Mesothelial cell of epicardium (in vitro differentiated cells): Measurements from ENCODE around the gene ARPC5. TPM values are rescaled to one million over a fixed set of nuclear protein-coding genes. Genes with fewer than 3 reads are reported as not detected.
A peak's percentile ranks its signal among the peaks of the same experiment; 100 is the strongest.

Experiments
- DNase-seq, 2 experiments: peaks; one replicate each; pipeline ENCODE4 v3.0.0; 2021; ENCODE audit warnings: low spot score in 2 of 2; ENCODE audit not compliant: unreplicated experiment in 2 of 2
- H3K27ac Mint-ChIP-seq: 2 replicates; pipeline ENCODE4 v1.8.0; 2021; ENCODE audit warnings: mixed read lengths
- H3K27me3 Mint-ChIP-seq: 2 replicates; pipeline ENCODE4 v1.8.0; 2021; ENCODE audit warnings: low read depth, mixed read lengths
- H3K36me3 Mint-ChIP-seq: 2 replicates; pipeline ENCODE4 v1.8.0; 2021; ENCODE audit warnings: mixed read lengths
- H3K4me1 Mint-ChIP-seq: 2 replicates; pipeline ENCODE4 v1.8.0; 2021; ENCODE audit warnings: mixed read lengths
- H3K4me3 Mint-ChIP-seq: 2 replicates; pipeline ENCODE4 v1.8.0; 2021; ENCODE audit warnings: mild to moderate bottlenecking, moderate library complexity, mixed read lengths
- H3K9me3 Mint-ChIP-seq: 2 replicates; pipeline ENCODE4 v1.8.0; 2021; ENCODE audit warnings: mixed read lengths
- total RNA-seq: library from RNA; stranded (reverse); gene quantifications from 3 replicates; pipeline ENCODE4 v1.2.1, GENCODE V29; 2021
- TF ChIP-seq, protein P1 (sequence below): fragments of 200-600 bp; sonication (generic); IDR thresholded peaks from one replicate; pipeline ENCODE4 v1.5.0; 2021; ENCODE audit warnings: antibody characterized with exemption; ENCODE audit not compliant: unreplicated experiment

ARPC5 gene
- total RNA-seq, 1 donor from 2014 or later: 73.9 TPM

DNA sequence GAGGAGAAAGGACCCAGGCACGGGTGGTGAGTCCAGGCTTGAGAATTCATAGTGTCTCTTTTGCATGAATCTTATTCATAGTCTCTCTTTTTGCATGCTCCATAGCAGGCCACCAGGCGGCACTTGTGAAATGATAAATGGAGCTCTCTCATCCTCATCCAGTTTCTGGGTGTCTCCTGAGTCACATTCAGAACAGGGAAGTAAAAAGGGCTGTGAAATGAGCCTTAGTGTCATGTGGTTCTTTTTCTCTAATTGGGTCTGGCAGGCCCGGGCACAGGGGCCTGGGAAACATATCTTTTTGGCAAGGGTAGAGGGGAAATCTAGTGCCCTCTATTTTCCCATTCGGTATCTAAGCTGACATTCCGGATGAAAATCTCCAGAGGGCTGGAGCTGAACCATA is 26.3 kb downstream of the ARPC5 start:
- no peaks in the 10 kb centered on the region for H3K9me3 Mint-ChIP-seq
- H3K27ac Mint-ChIP-seq: no peak overlapping the region

DNA sequence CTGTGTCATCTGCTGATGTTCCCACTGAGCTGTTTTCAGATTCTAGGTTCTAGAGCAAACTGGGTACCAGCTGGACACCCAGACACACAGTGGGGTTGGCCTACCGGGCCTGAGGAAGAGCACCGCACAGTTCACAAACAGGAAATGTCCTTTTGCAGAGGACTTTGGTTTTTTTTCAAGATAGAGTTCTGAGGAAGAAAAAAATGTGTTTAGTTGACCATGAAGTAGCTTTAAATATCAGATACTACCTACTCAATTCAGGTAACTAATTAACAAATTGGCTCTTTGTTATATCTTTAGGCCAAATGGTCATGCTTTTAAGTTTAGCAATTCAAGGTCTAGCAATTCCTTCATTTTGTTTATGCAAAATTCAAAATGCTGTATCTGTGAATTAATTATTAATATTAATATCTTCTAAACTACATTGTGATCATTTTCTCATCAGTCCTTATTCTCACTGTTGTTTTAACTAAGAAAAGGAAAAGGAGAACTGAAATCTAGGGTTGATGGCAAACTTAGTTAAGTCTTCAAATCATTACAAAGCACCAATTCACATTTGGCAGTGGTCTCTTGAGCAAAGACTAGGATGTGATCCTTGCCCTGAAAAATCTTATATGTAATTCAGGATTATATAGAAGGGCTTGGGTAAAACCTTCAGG is 28.1 kb downstream of the ARPC5 start:
- DNase-seq: no peak
- H3K9me3 Mint-ChIP-seq: no peaks in the 10 kb centered on the region
- peaks cover 5% of the 10 kb centered on the region for H3K4me1 Mint-ChIP-seq
- H3K4me3 Mint-ChIP-seq: no peak overlapping the region
- no peaks in the 10 kb centered on the region for H3K36me3 Mint-ChIP-seq
- TF ChIP-seq, protein P1, sequence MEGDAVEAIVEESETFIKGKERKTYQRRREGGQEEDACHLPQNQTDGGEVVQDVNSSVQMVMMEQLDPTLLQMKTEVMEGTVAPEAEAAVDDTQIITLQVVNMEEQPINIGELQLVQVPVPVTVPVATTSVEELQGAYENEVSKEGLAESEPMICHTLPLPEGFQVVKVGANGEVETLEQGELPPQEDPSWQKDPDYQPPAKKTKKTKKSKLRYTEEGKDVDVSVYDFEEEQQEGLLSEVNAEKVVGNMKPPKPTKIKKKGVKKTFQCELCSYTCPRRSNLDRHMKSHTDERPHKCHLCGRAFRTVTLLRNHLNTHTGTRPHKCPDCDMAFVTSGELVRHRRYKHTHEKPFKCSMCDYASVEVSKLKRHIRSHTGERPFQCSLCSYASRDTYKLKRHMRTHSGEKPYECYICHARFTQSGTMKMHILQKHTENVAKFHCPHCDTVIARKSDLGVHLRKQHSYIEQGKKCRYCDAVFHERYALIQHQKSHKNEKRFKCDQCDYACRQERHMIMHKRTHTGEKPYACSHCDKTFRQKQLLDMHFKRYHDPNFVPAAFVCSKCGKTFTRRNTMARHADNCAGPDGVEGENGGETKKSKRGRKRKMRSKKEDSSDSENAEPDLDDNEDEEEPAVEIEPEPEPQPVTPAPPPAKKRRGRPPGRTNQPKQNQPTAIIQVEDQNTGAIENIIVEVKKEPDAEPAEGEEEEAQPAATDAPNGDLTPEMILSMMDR: no peak
- no peak overlapping the region for H3K27ac Mint-ChIP-seq
- H3K27me3 Mint-ChIP-seq: peaks cover 2% of the 10 kb centered on the region

More for the DNA sequence above, 26.3 kb downstream of the ARPC5 start:
- H3K36me3 Mint-ChIP-seq: no peaks in the 10 kb centered on the region
- DNase-seq: no peak
- H3K27me3 Mint-ChIP-seq: peaks cover 2% of the 10 kb centered on the region
- H3K4me1 Mint-ChIP-seq: peaks cover 2% of the 10 kb centered on the region
- H3K4me3 Mint-ChIP-seq: no peak overlapping the region
- TF ChIP-seq, protein P1: peak; percentile 23

DNA sequence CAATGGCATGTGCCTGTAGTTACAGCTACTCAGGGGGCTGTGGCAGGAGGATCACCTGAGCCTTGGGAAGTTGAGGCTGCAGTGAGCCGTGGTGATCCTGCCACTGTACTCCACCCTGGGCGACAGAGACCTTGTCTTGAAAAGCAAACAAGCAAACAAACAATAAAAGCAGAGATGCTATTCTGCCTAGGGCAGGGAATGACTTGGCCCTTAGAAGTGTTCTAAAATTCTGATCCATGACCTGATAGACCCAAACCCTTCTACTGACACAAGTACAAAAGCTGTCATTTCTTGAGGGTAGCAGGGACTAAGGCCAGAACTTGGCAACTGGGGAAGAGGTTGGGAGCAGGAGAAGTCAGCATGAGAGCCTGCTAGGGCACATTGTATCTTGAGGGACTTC is 29.7 kb downstream of the ARPC5 start:
- Mint-ChIP-seq H3K27ac (no peak overlapping the region), H3K36me3 (no peaks in the 10 kb centered on the region), H3K9me3 (peaks cover 3% of the 10 kb centered on the region), H3K4me1 (peaks cover 5% of the 10 kb centered on the region), H3K4me3 (no peak overlapping the region), H3K27me3 (peaks cover 2% of the 10 kb centered on the region)
- TF ChIP-seq, protein P1: no peak
- DNase-seq: no peak

DNA sequence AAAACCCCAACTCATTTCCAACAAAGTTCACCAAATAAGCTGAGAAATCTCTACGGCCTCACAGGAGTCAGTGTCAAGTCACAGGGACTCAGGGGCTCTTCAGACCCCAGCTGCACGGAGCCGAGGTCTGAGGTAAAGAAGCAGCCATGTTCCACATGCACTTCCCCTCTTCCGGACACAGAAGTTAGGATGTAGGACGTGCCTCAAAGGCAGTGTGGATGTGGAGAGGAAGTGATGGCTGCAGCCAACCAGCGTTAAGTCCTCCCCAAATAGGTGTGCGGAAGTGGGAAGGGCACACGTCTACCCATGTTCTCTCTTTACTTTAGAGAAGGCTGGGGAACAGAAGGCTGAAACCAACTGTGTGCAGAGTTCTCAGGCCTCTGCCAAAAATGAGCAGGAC is 30.8 kb downstream of the ARPC5 start:
- H3K9me3 Mint-ChIP-seq: peaks cover 3% of the 10 kb centered on the region
- DNase-seq: no peak
- H3K27ac Mint-ChIP-seq: no peak overlapping the region
- TF ChIP-seq, protein P1: no peak
- H3K27me3 Mint-ChIP-seq: peaks cover 2% of the 10 kb centered on the region
- no peak overlapping the region for H3K4me3 Mint-ChIP-seq
- no peaks in the 10 kb centered on the region for H3K36me3 Mint-ChIP-seq
- peaks cover 5% of the 10 kb centered on the region for H3K4me1 Mint-ChIP-seq

DNA sequence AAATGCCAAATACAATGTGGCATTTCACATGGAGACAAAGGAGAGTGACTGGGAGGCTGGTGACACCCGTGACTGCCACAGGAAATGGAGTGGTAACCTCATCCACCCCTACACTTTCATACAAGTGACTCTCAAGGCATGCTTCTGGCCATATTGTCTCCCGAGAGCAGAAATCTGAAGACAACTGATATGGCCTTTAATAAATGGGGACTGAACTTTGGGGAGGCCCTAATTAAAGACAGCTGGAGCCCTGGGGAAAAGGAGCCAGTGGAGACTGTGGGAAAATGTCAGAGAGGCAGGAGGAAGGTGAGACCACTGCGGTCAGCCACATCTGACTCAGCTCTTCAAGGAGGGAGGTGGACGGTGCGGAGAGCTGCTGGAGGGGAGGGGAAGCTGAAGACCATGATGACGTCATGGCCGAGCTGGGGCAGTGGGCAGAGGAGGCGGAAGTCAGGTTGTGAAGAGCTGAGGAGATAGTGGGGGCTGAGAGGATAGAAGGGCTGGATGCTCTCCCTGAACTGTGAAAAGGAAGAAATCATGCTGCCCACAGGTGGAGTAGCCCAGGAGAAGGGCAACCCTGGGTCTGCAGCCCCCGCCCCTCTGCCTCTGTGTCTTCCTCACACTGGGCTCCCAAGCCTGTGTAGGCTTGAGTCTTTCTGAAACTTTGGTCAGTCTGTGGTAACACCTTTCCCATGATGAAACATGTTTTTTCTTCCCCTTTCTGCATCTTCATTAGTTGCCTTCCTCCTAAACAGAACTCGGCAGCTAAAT is 31.4 kb downstream of the ARPC5 start:
- DNase-seq: no peak
- Mint-ChIP-seq H3K27ac (peak overlapping the region; percentile 17), H3K4me1 (peaks cover 3% of the 10 kb centered on the region), H3K36me3 (no peaks in the 10 kb centered on the region), H3K9me3 (peaks cover 3% of the 10 kb centered on the region), H3K4me3 (no peak overlapping the region), H3K27me3 (peaks cover 2% of the 10 kb centered on the region)
- TF ChIP-seq, protein P1: no peak
